ENCODE data around the gene HSBP1.

The HSBP1 gene

DNA sequence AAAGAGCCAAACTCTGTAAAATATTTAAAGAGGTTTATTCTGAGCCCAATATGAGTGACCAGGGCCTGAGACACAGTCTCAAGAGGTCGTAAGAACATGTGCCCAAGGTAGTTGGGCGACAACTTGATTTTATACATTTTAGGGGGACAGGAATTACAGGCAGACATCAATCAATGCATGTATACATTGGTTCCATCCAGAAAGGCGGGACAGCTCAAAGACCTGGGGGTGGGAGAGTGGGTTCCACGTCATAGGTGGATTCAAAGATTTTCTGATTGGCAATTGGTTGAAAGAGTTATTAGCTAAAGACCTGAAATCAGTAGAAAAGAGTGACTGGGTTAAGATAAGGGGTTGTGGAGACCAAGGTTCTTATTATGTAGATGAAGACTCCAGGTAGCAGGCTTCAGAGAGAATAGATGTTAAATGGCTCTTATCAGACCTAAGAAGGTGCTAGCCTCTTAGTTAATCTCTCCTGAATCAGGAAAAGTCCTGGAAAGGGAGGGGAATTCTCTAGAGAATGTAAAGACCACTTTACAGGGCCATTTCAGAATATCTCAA is 32.4 kb downstream of the HSBP1 start:
- DNase-seq (ENCODE audit: low spot score), result no peak

DNA sequence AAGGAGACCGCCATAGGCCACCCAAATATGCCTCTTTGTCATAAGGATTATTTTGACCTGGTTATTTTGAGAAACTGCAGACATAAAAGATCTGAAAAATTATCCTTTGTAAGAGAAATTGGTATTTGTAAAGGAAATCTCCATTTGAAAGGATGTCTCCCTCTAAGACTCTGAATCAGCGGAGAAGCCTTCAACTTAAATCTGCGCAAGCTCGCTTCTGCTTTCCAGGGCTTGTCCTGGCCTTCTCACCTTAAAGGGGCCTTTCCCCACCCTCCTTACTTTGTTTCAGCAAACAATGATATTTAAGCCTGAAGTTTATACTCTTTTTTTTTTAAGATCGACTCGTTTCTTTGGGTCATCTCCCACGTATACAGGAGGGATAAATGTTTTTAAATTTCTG is 34.5 kb downstream of the HSBP1 start:
- DNase-seq (ENCODE audit: low spot score), result no peak

GRCh38 chr16:83842756-83843507 is 35.2 kb downstream of the HSBP1 start:
- DNase-seq (ENCODE audit: low spot score), result no peak

GRCh38 chr16:83843657-83844056 is 35.9 kb downstream of the HSBP1 start:
- DNase-seq (ENCODE audit: low spot score), result no peak

DNA sequence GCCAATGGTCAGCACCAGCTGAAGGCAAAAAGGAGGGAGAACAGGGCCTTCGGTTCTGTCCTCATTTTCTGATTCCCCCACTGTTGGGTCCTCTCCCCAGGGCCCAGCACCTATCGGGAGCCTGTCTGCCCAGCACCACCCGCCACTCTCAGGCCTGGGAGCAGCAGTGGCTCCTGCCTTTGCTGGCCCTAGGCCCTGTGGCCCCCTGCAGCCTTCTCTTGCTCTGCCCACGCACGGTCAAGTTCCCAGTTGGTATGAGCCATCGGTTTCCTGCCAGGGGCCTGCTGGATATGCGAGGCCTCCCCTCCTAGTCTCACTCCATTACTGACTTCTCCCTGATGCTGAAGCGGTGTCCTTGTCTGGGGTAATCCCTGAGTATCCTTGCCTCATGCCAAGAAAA is 37.5 kb downstream of the HSBP1 start:
- no peak for DNase-seq (ENCODE audit: low spot score)

GRCh38 chr16:83847371-83848225 is 39.8 kb downstream of the HSBP1 start:
- no peak for DNase-seq (ENCODE audit: low spot score)

DNA sequence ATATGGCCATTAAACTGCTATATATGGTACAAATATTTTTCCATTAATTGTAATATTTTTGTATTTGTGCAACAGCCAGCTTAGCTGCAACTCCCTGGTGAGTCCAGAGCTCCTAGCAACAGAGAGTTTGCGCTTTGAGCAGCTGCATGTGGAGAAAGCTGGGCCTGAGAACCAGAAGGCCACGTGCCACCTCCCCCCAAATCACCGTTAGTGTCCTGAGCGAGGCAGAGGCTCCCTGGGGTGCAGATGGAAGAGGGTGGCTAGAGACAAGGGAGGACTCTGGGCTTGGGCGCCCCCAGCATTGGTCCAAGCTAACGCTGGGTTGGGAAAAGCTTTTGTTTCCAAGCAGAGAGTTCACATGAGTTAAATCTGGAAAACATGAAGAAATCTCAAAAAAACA is 41.6 kb downstream of the HSBP1 start:
- DNase-seq (ENCODE audit: low spot score), result no peak

GRCh38 chr16:83850947-83851346 is 43.2 kb downstream of the HSBP1 start:
- DNase-seq (ENCODE audit: low spot score), result no peak

GRCh38 chr16:83851473-83851872 is 43.7 kb downstream of the HSBP1 start:
- no peak for DNase-seq (ENCODE audit: low spot score)

DNA sequence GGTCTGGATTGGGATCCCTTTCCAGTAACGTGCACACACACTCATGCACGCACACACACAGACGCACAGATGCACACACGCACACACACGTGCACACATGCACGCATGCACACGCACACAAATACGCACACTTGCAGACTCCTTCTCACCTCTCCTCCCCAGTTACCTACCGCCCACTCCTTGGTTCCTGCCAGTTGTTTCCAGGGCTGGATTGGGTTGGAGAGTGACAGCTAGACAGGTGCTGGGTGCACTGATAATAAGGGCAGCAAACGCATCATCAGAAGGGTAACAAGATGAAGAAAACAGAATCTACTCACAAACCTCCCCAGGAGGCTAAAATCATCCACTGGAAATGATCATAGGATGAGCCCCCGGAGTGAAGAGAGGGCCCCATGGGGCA is 45.0 kb downstream of the HSBP1 start:
- no peak for DNase-seq (ENCODE audit: low spot score)

- DNase-seq (ENCODE audit: low spot score), result no peak
Measured at GRCh38 chr16:83853834-83854233, 46.1 kb downstream of the HSBP1 start.

DNA sequence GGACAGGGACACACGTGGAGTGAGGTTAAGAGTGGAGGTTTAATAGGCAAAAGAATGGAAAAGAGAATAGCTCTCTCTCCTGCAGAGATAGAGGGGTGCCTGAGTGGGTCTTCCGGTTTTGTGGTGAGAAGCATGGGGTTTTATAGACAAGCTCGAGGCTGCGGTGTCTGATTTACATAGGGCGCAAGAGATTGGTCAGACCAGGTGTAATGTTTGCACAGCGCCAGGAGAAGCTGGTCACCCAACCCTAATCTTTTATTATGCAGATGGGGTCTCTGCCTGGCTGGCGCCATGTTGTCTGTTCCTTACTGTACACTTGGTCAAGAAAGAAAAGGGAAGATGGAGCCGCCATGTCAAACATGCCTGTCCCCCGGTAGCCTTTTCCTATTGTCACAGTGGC is 46.6 kb downstream of the HSBP1 start:
- no peak for DNase-seq (ENCODE audit: low spot score)

DNA sequence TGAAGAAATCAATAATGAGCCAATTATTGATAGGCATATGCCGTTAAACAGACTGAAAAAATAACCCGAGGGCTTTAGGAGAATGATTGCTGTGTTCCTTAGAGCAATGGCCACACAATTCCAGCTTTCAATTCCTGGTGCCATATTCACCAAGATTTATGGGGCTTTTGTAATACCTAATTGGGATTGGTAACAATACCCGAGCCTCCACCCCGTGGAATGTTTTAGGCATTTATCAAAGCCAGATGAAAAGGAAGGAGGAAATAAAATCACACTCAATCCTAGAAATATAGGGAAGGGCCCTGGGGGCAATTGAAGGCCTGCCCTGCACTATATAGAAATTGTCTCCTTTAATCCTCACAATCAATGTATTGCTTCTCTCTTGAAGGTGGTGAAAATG is 49.0 kb downstream of the HSBP1 start:
- no peak for DNase-seq (ENCODE audit: low spot score)

DNA sequence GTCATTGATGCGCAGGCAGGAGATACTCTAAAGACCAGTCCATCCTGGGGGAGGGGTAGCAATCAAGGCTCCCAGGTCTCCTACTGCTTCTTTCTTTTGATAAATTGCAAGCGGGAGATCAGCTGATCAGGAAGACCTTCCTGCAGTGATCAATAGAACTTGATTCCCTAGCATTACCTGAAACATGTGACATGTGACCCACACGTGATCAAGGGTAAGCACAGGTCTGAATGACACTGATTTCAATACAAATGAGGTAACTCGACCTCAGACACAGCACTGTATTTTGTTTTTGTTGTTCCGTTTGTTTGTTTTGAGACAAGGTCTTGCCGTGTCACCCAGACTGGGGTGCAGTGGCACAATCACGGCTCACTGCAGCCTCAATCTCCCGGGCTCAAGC is 51.5 kb downstream of the HSBP1 start:
- no peak for DNase-seq (ENCODE audit: low spot score)

GRCh38 chr16:83862661-83863060 is 54.9 kb downstream of the HSBP1 start:
- DNase-seq (ENCODE audit: low spot score), result no peak

GRCh38 chr16:83863682-83864081 is 55.9 kb downstream of the HSBP1 start:
- no peak for DNase-seq (ENCODE audit: low spot score)
